K562 (cell line): Measurements from ENCODE around the gene NBEAL1. TPM values are rescaled to one million over a fixed set of nuclear protein-coding genes. Genes with fewer than 3 reads are reported as not detected.

Experiments used
- ATAC-seq: fragments of 200-7000 bp; cut with Tn5 transposase; 3 replicates; pipeline ENCODE4 v1.9.1; 2020; ENCODE audit warnings: moderate library complexity
- BruUV-seq: library from RNA; stranded (reverse); fragments of 400-500 nt; replicated peaks from 2 replicates; lab custom pipeline; 2021; lab: Mats Ljungman, UMichigan
- CTCF ChIA-PET: fragments of 300-600 bp; formaldehyde crosslinking; extraction: SDS; loops from one replicate; lab custom pipeline; 2021; ENCODE audit warnings: low intra/inter-chr PET ratio; lab: Yijun Ruan, JAX
- POLR2A ChIA-PET: fragments of 300-600, 350-650 bp; sonication (Branson Sonifier 250); formaldehyde crosslinking; extraction: SDS; loops from one replicate; lab custom pipeline; 2021; ENCODE audit warnings: antibody characterized with exemption, inconsistent platforms; lab: Yijun Ruan, JAX
- DNase-seq, 4 experiments: peaks; one replicate each; pipeline versions ENCODE4 v3.0.0 to v3.0.0-alpha.2; 2011 to 2018; ENCODE audit warnings: low spot score in 3 of 4, mixed read lengths in 3 of 4; ENCODE audit errors: extremely low read depth in 1 of 4
- FAIRE-seq: peaks from 2 replicates; lab custom pipeline; 2011; peaks lifted over from hg19 to GRCh38; lab: Jason Lieb, UNC
- H2AFZ ChIP-seq: 2 replicates; pipeline ENCODE4 v1.6.0; 2011; ENCODE audit warnings: low read depth, low read length, control low read depth, inconsistent platforms
- H3K27ac ChIP-seq: fragments of 200-600 bp; 3 replicates; pipeline ENCODE4 v1.8.0; 2011; ENCODE audit warnings: low read depth, mild to moderate bottlenecking, control low read depth, inconsistent platforms, low read length, moderate library complexity, mixed read lengths; ENCODE audit errors: extremely low read depth
- H3K27me3 ChIP-seq, 2 experiments: fragments of 300-600 bp in 1 of 2; 2 replicates in 1 of 2; 3 replicates in 1 of 2; pipeline versions ENCODE4 v1.6.0 to v1.8.0; 2011; ENCODE audit warnings: inconsistent platforms in 2 of 2, low read length in 2 of 2, mild to moderate bottlenecking in 1 of 2, mixed read lengths in 1 of 2, moderate library complexity in 1 of 2; ENCODE audit not compliant: control insufficient read depth in 2 of 2, insufficient read depth in 2 of 2
- H3K36me3 ChIP-seq: fragments of 300-600 bp; 3 replicates; pipeline ENCODE4 v1.8.0; 2011; ENCODE audit warnings: mild to moderate bottlenecking, low read length, inconsistent platforms; ENCODE audit not compliant: control insufficient read depth, insufficient read depth
- H3K4me1 ChIP-seq, 2 experiments: fragments of 200-600 bp in 1 of 2; replicated peaks in 1 of 2; 2 replicates in 1 of 2; 3 replicates in 1 of 2; pipeline versions ENCODE4 v1.5.1 to v1.8.0; 2011; ENCODE audit warnings: inconsistent platforms in 2 of 2, low read length in 2 of 2, mild to moderate bottlenecking in 1 of 2, mixed read lengths in 1 of 2, moderate library complexity in 1 of 2; ENCODE audit not compliant: control insufficient read depth in 2 of 2, insufficient read depth in 2 of 2
- H3K4me2 ChIP-seq: 2 replicates; pipeline ENCODE4 v1.6.1; 2011; ENCODE audit warnings: low read length, control low read depth, inconsistent platforms, mixed read lengths; ENCODE audit not compliant: insufficient read depth
- H3K4me3 ChIP-seq: fragments of 200-600 bp; sonication (generic), shearing (Covaris generic); 2 replicates; pipeline ENCODE4 v1.5.1; 2016; ENCODE audit warnings: control low read depth, inconsistent platforms
- H3K79me2 ChIP-seq: fragments of 200-600 bp; 3 replicates; pipeline ENCODE4 v1.8.0; 2011; ENCODE audit warnings: low read length, inconsistent platforms; ENCODE audit not compliant: control insufficient read depth, insufficient read depth
- H3K9ac ChIP-seq, 2 experiments: 2 replicates each; pipeline versions ENCODE4 v1.6.0 to v1.6.1; 2011; ENCODE audit warnings: low read depth in 2 of 2, low read length in 2 of 2, control low read depth in 1 of 2, inconsistent platforms in 1 of 2, mild to moderate bottlenecking in 1 of 2, mixed read lengths in 1 of 2; ENCODE audit not compliant: insufficient read depth in 1 of 2
- H3K9me1 ChIP-seq: one replicate; pipeline ENCODE4 v1.6.0; 2011; ENCODE audit warnings: inconsistent platforms, mild to moderate bottlenecking, low read length, moderate library complexity; ENCODE audit not compliant: control insufficient read depth, insufficient read depth
- H3K9me3 ChIP-seq: replicated peaks from 2 replicates; pipeline ENCODE4 v1.5.1; 2011; ENCODE audit warnings: low read depth, low read length, inconsistent platforms; ENCODE audit not compliant: control insufficient read depth, insufficient read depth
- H4K20me1 ChIP-seq: replicated peaks from 2 replicates; pipeline ENCODE4 v1.6.1; 2011; ENCODE audit warnings: low read length, inconsistent platforms, mixed read lengths; ENCODE audit not compliant: control insufficient read depth, insufficient read depth
- CBX2 ChIP-seq: fragments of 200-600 bp; sonication (generic); IDR thresholded peaks from one replicate; pipeline ENCODE4 v1.6.1; 2012; ENCODE audit warnings: mild to moderate bottlenecking, low read length, inconsistent platforms; ENCODE audit not compliant: insufficient read depth, poor library complexity, severe bottlenecking
- E2F5 ChIP-seq: sonication (generic); formaldehyde crosslinking; IDR thresholded peaks from 2 replicates; pipeline ENCODE4 v1.8.0; 2022; ENCODE audit warnings: mild to moderate bottlenecking, missing genetic modification reagents
- ILF3 ChIP-seq: fragments of 450-650 bp; IDR thresholded peaks from 2 replicates; pipeline ENCODE4 v1.6.1; 2018; ENCODE audit warnings: antibody characterized with exemption, mild to moderate bottlenecking, moderate library complexity, borderline replicate concordance
- NFATC3 ChIP-seq: fragments of 450-650 bp; IDR thresholded peaks from 2 replicates; pipeline ENCODE4 v1.6.1; 2017; ENCODE audit warnings: mild to moderate bottlenecking
- RBM39 ChIP-seq: fragments of 200-400 bp; formaldehyde crosslinking; optimal IDR thresholded peaks from 2 replicates; pipeline ENCODE3; 2018; ENCODE audit warnings: low read depth, low read length
- SMARCA4 ChIP-seq: fragments of 450-650 bp; IDR thresholded peaks from 2 replicates; pipeline ENCODE4 v1.6.1; 2016
- ZNF644 ChIP-seq: fragments of 200-800 bp; sonication (Bioruptor generic); IDR thresholded peaks from 2 replicates; pipeline ENCODE4 v1.6.1; 2016; ENCODE audit warnings: low read depth, missing genetic modification characterization, missing compliant biosample characterization
- WGBS: fragments of 100-300 bp; shearing (Covaris generic); methylation state at CpG from one replicate; pipeline ENCODE4 v1.1.6; 2016; ENCODE audit warnings: low coverage, mixed read lengths; ENCODE audit not compliant: insufficient coverage; ENCODE audit errors: missing lambda C conversion rate; 5-methylcytosine and 5-hydroxymethylcytosine counted together
- in situ Hi-C: fragments of 300-500 bp; cut with MboI; formaldehyde crosslinking; loops from 4 replicates; pipeline ENCODE4 v1.15.0; 2018; ENCODE audit warnings: inconsistent platforms, mixed read lengths
- intact Hi-C: fragments of 100-400 bp; cut with micrococcal nuclease; formaldehyde crosslinking; loops from 2 replicates; pipeline ENCODE4 v1.14.2; 2022
- polyA plus RNA-seq, 8 experiments: library from polyadenylated mRNA; depleted of rRNA in 4 of 8; stranded (reverse) in 5 of 8; unstranded in 3 of 8; fragments of >200 nt; fragmentation: Nextera tagmentation in 2 of 8; fragmentation: Illumina TruSeq in 1 of 8; extraction: Ambion mirVana in 2 of 8; extraction: Trizol in 1 of 8; gene quantifications; 2 replicates each; pipeline versions ENCODE4 v1.2.1 to v1.2.3, GENCODE V29; 2011 to 2014; ENCODE audit warnings: inconsistent platforms in 1 of 8, missing spikeins in 1 of 8
- total RNA-seq, 7 experiments: library from RNA; depleted of rRNA in 6 of 7; stranded (reverse); fragments of >200 nt in 6 of 7; fragmentation: Illumina TruSeq in 2 of 7; extraction: Trizol in 2 of 7; gene quantifications; 2 replicates each; pipeline versions ENCODE4 v1.2.1 to v1.2.3, GENCODE V29; 2011 to 2021; ENCODE audit warnings: low replicate concordance in 1 of 7

The NBEAL1 gene
- total and polyA plus RNA-seq, 9 of the 15 experiments (the other 6 are each of a cell fraction or from before 2014, with no cell fraction given), result 2.1 to 13.5 (median 7.3) TPM

- TF ChIP-seq SMARCA4, result no peak
- TF ChIP-seq NFATC3, result no peak
- TF ChIP-seq ILF3, result no peak
- no peak for TF ChIP-seq ZNF644 (tag)
- TF ChIP-seq RBM39, result no peak
- TF ChIP-seq E2F5 (CRISPR knock-in tag), result no peak
- TF ChIP-seq CBX2, result no peak
- Histone ChIP-seq H3K9ac (no peak overlapping the region), H3K4me2 (no peak overlapping the region), H4K20me1 (no peaks in the 10 kb centered on the region), H3K4me1 (no peaks in the 10 kb centered on the region), H3K27me3 (no peaks in the 10 kb centered on the region), H3K9me1 (no peaks in the 10 kb centered on the region), H3K4me3 (no peak overlapping the region), H3K27ac (no peak overlapping the region), H2AFZ (no peak overlapping the region), H3K79me2 (peaks cover 4% of the 10 kb centered on the region; the same call in 1 of the 3 replicates), H3K36me3 (peaks cover 40% of the 10 kb centered on the region; the same call in 2 of the 3 replicates), H3K9me3 (no peaks in the 10 kb centered on the region)
- DNase-seq, result no peak
- intact Hi-C loops (no loop called here), in situ Hi-C loops (no loop called here)
- no TSS peak for BruUV-seq
- ChIA-PET POLR2A (no interaction called here), CTCF (no interaction called here)
- FAIRE-seq, result no peak
- ATAC-seq, result no peak
- 90% methylated on average over 3 of the region's 3 CpGs for WGBS
These were observed 232.0 kb downstream of the NBEAL1 start for GRCh38 chr2:203246646-203247045.
